ENCODE results near the gene RNASE7. TPM values are rescaled to one million over a fixed set of nuclear protein-coding genes. Genes with fewer than 3 reads are reported as not detected.

RNASE7 gene
- total RNA-seq, 2 experiments from 2014 or later, result not detected

GRCh38 chr14:21081521-21082142, 39.5 kb downstream of the RNASE7 start:
- ChIA-PET POLR2A (no interaction called here), CTCF (no interaction called here)
- Histone ChIP-seq H3K36me3 (ENCODE audit: insufficient read depth, low read length) (no peaks in the 10 kb centered on the region), H3K27ac (ENCODE audit: low read depth in 1 of 2, low read length in 2 of 2) (no peak overlapping the region), H3K27me3 (ENCODE audit: control insufficient read depth in 1 of 2, insufficient read depth in 2 of 2, low read length in 2 of 2) (no peaks in the 10 kb centered on the region), H3K4me3 (ENCODE audit: low read length) (no peak overlapping the region), H3K4me1 (ENCODE audit: insufficient read depth, low read length) (peaks cover 2% of the 10 kb centered on the region), H3K9me3 (ENCODE audit: control insufficient read depth in 1 of 2, insufficient read depth in 1 of 2, low read length in 2 of 2) (no peaks in the 10 kb centered on the region)
- intact Hi-C loops (cut with DNase I, micrococcal nuclease), result loop anchor here in 1 of 2 experiments (10.0 kb wide), 1 partner anchor 617 kb away; the partner anchor contains the start of genes PIP4P1 and PNP
- no peak overlapping the region for H3K4me3 Mint-ChIP-seq
- H3K9me3 Mint-ChIP-seq, result no peaks in the 10 kb centered on the region
- no peak for TF ChIP-seq CTCF (IDR thresholded peaks at IDR 0.05)
- peaks cover 8% of the 10 kb centered on the region for H3K27me3 Mint-ChIP-seq
- ATAC-seq (ENCODE audit: poor library complexity), result no peak
- peaks cover 10% of the 10 kb centered on the region for H3K4me1 Mint-ChIP-seq (ENCODE audit: low read depth)
- no peak for DNase-seq
- H3K27ac Mint-ChIP-seq, result no peak overlapping the region
- no peaks in the 10 kb centered on the region for H3K36me3 Mint-ChIP-seq (ENCODE audit: low read depth)

GRCh38 chr14:21083565-21084325, 41.6 kb downstream of the RNASE7 start:
- Histone ChIP-seq H3K4me3 (ENCODE audit: low read length) (no peak overlapping the region), H3K9me3 (ENCODE audit: control insufficient read depth in 1 of 2, insufficient read depth in 1 of 2, low read length in 2 of 2) (no peaks in the 10 kb centered on the region), H3K27ac (ENCODE audit: low read depth in 1 of 2, low read length in 2 of 2) (no peak overlapping the region), H3K36me3 (ENCODE audit: insufficient read depth, low read length) (no peaks in the 10 kb centered on the region), H3K27me3 (ENCODE audit: control insufficient read depth in 1 of 2, insufficient read depth in 2 of 2, low read length in 2 of 2) (no peaks in the 10 kb centered on the region), H3K4me1 (ENCODE audit: insufficient read depth, low read length) (peaks cover 23% of the 10 kb centered on the region)
- peaks cover 6% of the 10 kb centered on the region for H3K36me3 Mint-ChIP-seq (ENCODE audit: low read depth)
- ChIA-PET POLR2A (no interaction called here), CTCF (interaction anchor here (0.6 to 1.3 kb wide), 5 partner anchors 8 to 69 kb away, joined by 3 to 5 read pairs (median 3); no protein-coding TSS in a partner anchor)
- H3K9me3 Mint-ChIP-seq, result no peaks in the 10 kb centered on the region
- H3K27ac Mint-ChIP-seq, result no peak overlapping the region
- no peak for ATAC-seq (ENCODE audit: poor library complexity)
- H3K4me3 Mint-ChIP-seq, result no peak overlapping the region
- intact Hi-C loops (cut with DNase I, micrococcal nuclease), result loop anchor here in 1 of 2 experiments (10.0 kb wide), 1 partner anchor 619 kb away; the partner anchor contains the start of genes PIP4P1 and PNP
- H3K4me1 Mint-ChIP-seq (ENCODE audit: low read depth), result peaks cover 26% of the 10 kb centered on the region
- DNase-seq, result no peak
- TF ChIP-seq CTCF (IDR thresholded peaks at IDR 0.05), result no peak
- peaks cover 3% of the 10 kb centered on the region for H3K27me3 Mint-ChIP-seq

GRCh38 chr14:21084396-21084795, 42.2 kb downstream of the RNASE7 start:
- ATAC-seq (ENCODE audit: poor library complexity) (no peak), DNase-seq (no peak)
- Mint-ChIP-seq H3K27ac (no peak overlapping the region), H3K4me3 (no peak overlapping the region), H3K4me1 (ENCODE audit: low read depth) (peaks cover 32% of the 10 kb centered on the region), H3K36me3 (ENCODE audit: low read depth) (peaks cover 6% of the 10 kb centered on the region), H3K27me3 (peaks cover 3% of the 10 kb centered on the region), H3K9me3 (no peaks in the 10 kb centered on the region)
- Histone ChIP-seq H3K9me3 (ENCODE audit: control insufficient read depth in 1 of 2, insufficient read depth in 1 of 2, low read length in 2 of 2) (no peaks in the 10 kb centered on the region), H3K4me3 (ENCODE audit: low read length) (no peak overlapping the region), H3K36me3 (ENCODE audit: insufficient read depth, low read length) (no peaks in the 10 kb centered on the region), H3K4me1 (ENCODE audit: insufficient read depth, low read length) (peaks cover 24% of the 10 kb centered on the region), H3K27me3 (ENCODE audit: control insufficient read depth in 1 of 2, insufficient read depth in 2 of 2, low read length in 2 of 2) (no peaks in the 10 kb centered on the region), H3K27ac (ENCODE audit: low read depth in 1 of 2, low read length in 2 of 2) (no peak overlapping the region)
- ChIA-PET POLR2A (no interaction called here), CTCF (interaction anchor here (0.6 to 1.3 kb wide), 4 partner anchors 16 to 69 kb away, joined by 3 to 5 read pairs (median 4); no protein-coding TSS in a partner anchor)
- no peak for TF ChIP-seq CTCF (IDR thresholded peaks at IDR 0.05)
- intact Hi-C loops (cut with DNase I, micrococcal nuclease), result loop anchor here in 1 of 2 experiments (10.0 kb wide), 1 partner anchor 620 kb away; the partner anchor contains the start of genes PIP4P1 and PNP
